ENCODE data around the gene RAB10.
"Not testable (repeated sequence)": the region's sequence is repeated elsewhere in the genome, so short reads cannot be mapped to it uniquely, and the experiment has no call there.

Gene RAB10

GRCh38 chr2:26100384-26100783 is 66.5 kb downstream of the RAB10 start:
- DNase-seq = no peak

- DNase-seq = no peak
Measured at GRCh38 chr2:26103752-26104151, 69.9 kb downstream of the RAB10 start.

GRCh38 chr2:26108701-26109100 is 74.8 kb downstream of the RAB10 start:
- not testable (repeated sequence) for DNase-seq

GRCh38 chr2:26112201-26112600 is 78.3 kb downstream of the RAB10 start:
- DNase-seq = no peak

GRCh38 chr2:26114151-26114550 is 80.3 kb downstream of the RAB10 start:
- no peak for DNase-seq

- no peak for DNase-seq
Measured at GRCh38 chr2:26118682-26119081, 84.8 kb downstream of the RAB10 start.

- DNase-seq = no peak
Measured at GRCh38 chr2:26119521-26119920, 85.6 kb downstream of the RAB10 start.

- DNase-seq = no peak
Measured at GRCh38 chr2:26122630-26123029, 88.7 kb downstream of the RAB10 start.

GRCh38 chr2:26123426-26123825 is 89.5 kb downstream of the RAB10 start:
- no peak for DNase-seq

- no peak for DNase-seq
Measured at GRCh38 chr2:26126074-26126473, 92.2 kb downstream of the RAB10 start.

GRCh38 chr2:26128176-26128575 is 94.3 kb downstream of the RAB10 start:
- DNase-seq = no peak

- DNase-seq = no peak
Measured at GRCh38 chr2:26130763-26131162, 96.9 kb downstream of the RAB10 start.

- DNase-seq = no peak
Measured at GRCh38 chr2:26136451-26136850, 102.6 kb downstream of the RAB10 start.

- no peak for DNase-seq
Measured at GRCh38 chr2:26139269-26140183, 105.6 kb downstream of the RAB10 start.

- DNase-seq = no peak
Measured at GRCh38 chr2:26141145-26141769, 107.4 kb downstream of the RAB10 start.

GRCh38 chr2:26144031-26144430 is 110.1 kb downstream of the RAB10 start:
- no peak for DNase-seq

- peak; percentile 52 for DNase-seq
Measured at GRCh38 chr2:26144953-26145680, 111.2 kb downstream of the RAB10 start.

GRCh38 chr2:26148501-26148900 is 114.6 kb downstream of the RAB10 start:
- DNase-seq = no peak

- DNase-seq = no peak
Measured at GRCh38 chr2:26150243-26150642, 116.4 kb downstream of the RAB10 start.

- no peak for DNase-seq
Measured at GRCh38 chr2:26157580-26157979, 123.7 kb downstream of the RAB10 start.

- DNase-seq = no peak
Measured at GRCh38 chr2:26161926-26162325, 128.0 kb downstream of the RAB10 start.

GRCh38 chr2:26162963-26163362 is 129.1 kb downstream of the RAB10 start:
- DNase-seq = no peak

GRCh38 chr2:26164231-26164630 is 130.3 kb downstream of the RAB10 start:
- no peak for DNase-seq
